ENCODE results near the gene FYCO1.

The FYCO1 gene

GRCh38 chr3:45889337-45889736 is 106.3 kb downstream of the FYCO1 start:
- no peak overlapping the region for H3K27ac ChIP-seq
- TF ChIP-seq ZFX (IDR thresholded peaks at IDR 0.05; ENCODE audit: borderline replicate concordance), result no peak
- TF ChIP-seq CTCF (IDR thresholded peaks at IDR 0.05), result no peak

- TF ChIP-seq ZFX (IDR thresholded peaks at IDR 0.05; ENCODE audit: borderline replicate concordance) (no peak), CTCF (IDR thresholded peaks at IDR 0.05) (no peak)
- H3K27ac ChIP-seq, result no peak overlapping the region
Measured at GRCh38 chr3:45887759-45888511, 107.7 kb downstream of the FYCO1 start.

GRCh38 chr3:45887285-45887684 is 108.3 kb downstream of the FYCO1 start:
- H3K27ac ChIP-seq, result no peak overlapping the region
- TF ChIP-seq ZFX (IDR thresholded peaks at IDR 0.05; ENCODE audit: borderline replicate concordance), result no peak
- no peak for TF ChIP-seq CTCF (IDR thresholded peaks at IDR 0.05)

- H3K27ac ChIP-seq, result no peak within 1 kb of the TSS
- TF ChIP-seq ZFX (IDR thresholded peaks at IDR 0.05; ENCODE audit: borderline replicate concordance) (no peak), CTCF (IDR thresholded peaks at IDR 0.05) (no peak)
Measured at GRCh38 chr3:45885979-45886705, 109.5 kb downstream of the FYCO1 start, which contains the start of gene CCR9. Gene CCR9 (plus strand): TSS chr3:45886543. CDS start chr3:45894934, 8,391 bp downstream.

GRCh38 chr3:45884368-45885201 is 111.0 kb downstream of the FYCO1 start:
- TF ChIP-seq ZFX (IDR thresholded peaks at IDR 0.05; ENCODE audit: borderline replicate concordance) (no peak), CTCF (IDR thresholded peaks at IDR 0.05) (no peak)
- no peak overlapping the region for H3K27ac ChIP-seq

GRCh38 chr3:45881078-45882022 is 114.3 kb downstream of the FYCO1 start:
- TF ChIP-seq ZFX (IDR thresholded peaks at IDR 0.05; ENCODE audit: borderline replicate concordance) (no peak), CTCF (IDR thresholded peaks at IDR 0.05) (no peak)
- H3K27ac ChIP-seq, result no peak overlapping the region

All from 22Rv1 (cell line).